ENCODE measurements around the gene ZBTB43. TPM values are rescaled to one million over a fixed set of nuclear protein-coding genes. Genes with fewer than 3 reads are reported as not detected.

Gene ZBTB43
- total RNA-seq, 1 donor from 2014 or later, result 15.5 TPM

DNA sequence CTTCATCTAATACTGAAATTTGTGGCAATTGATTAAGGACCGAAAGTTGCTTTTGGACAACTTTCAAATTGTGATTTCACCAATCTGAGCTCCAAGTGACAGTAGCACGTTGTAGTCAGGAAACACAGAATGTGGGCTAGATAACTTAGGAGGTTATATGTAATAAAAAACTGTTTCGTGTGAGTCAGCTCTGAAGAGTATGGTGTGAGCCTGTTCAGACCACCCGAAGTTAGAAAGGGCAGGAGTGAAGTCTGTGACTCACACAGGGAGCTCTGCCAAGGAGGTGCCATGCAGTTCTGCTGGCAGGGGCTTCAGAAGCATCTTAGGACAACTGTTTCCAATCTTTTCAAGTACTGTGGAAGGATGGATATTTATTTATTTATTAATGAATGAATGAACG, 39.2 kb downstream of the ZBTB43 start:
- no peaks in the 10 kb centered on the region for H3K4me1 ChIP-seq
- no peak for DNase-seq (ENCODE audit: extremely low spot score in 2 of 2)
- H3K36me3 ChIP-seq, result no peaks in the 10 kb centered on the region
- no peak for TF ChIP-seq POLR2A (IDR thresholded peaks at IDR 0.05)
- TF ChIP-seq POLR2AphosphoS5 (IDR thresholded peaks at IDR 0.05; ENCODE audit: insufficient read depth in 1 of 2, low read depth in 1 of 2), result no peak
- TF ChIP-seq, protein P1, sequence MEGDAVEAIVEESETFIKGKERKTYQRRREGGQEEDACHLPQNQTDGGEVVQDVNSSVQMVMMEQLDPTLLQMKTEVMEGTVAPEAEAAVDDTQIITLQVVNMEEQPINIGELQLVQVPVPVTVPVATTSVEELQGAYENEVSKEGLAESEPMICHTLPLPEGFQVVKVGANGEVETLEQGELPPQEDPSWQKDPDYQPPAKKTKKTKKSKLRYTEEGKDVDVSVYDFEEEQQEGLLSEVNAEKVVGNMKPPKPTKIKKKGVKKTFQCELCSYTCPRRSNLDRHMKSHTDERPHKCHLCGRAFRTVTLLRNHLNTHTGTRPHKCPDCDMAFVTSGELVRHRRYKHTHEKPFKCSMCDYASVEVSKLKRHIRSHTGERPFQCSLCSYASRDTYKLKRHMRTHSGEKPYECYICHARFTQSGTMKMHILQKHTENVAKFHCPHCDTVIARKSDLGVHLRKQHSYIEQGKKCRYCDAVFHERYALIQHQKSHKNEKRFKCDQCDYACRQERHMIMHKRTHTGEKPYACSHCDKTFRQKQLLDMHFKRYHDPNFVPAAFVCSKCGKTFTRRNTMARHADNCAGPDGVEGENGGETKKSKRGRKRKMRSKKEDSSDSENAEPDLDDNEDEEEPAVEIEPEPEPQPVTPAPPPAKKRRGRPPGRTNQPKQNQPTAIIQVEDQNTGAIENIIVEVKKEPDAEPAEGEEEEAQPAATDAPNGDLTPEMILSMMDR (IDR thresholded peaks at IDR 0.05), result no peak
- H3K4me3 ChIP-seq, result no peak overlapping the region
- H3K27me3 ChIP-seq, result no peaks in the 10 kb centered on the region
- no peaks in the 10 kb centered on the region for H3K9me3 ChIP-seq
- H3K27ac ChIP-seq, result no peak overlapping the region
- intact Hi-C loops (cut with DNase I), result no loop called here

DNA sequence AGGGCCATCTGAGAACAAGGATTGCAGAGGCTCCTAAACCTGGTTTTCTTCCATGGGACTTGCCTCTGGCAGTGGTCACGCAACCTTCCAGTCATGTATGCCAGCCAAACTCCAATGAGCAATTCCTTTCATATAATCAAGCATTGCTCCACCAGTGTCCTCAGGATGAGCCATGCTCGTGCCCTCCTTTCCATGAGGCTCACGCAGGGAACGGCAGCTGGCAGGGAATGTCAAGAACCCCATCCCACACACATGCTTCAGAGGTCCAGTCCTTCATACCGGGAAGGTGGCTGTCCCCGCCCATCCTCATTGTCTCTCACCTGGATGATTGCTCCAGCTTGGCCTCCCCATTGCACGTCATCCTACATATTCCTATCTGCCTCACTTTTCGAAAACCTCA, 42.2 kb downstream of the ZBTB43 start:
- TF ChIP-seq POLR2AphosphoS5 (IDR thresholded peaks at IDR 0.05; ENCODE audit: insufficient read depth in 1 of 2, low read depth in 1 of 2) (no peak), POLR2A (IDR thresholded peaks at IDR 0.05) (no peak)
- TF ChIP-seq, protein P1 (IDR thresholded peaks at IDR 0.05), result no peak
- no peaks in the 10 kb centered on the region for H3K9me3 ChIP-seq
- peak in 1 of 2 donors; percentile 40 for DNase-seq (ENCODE audit: extremely low spot score in 2 of 2)
- H3K4me3 ChIP-seq, result no peak overlapping the region
- H3K4me1 ChIP-seq, result no peaks in the 10 kb centered on the region
- H3K27me3 ChIP-seq, result no peaks in the 10 kb centered on the region
- H3K27ac ChIP-seq, result no peak overlapping the region
- no peaks in the 10 kb centered on the region for H3K36me3 ChIP-seq
- intact Hi-C loops (cut with DNase I), result no loop called here

DNA sequence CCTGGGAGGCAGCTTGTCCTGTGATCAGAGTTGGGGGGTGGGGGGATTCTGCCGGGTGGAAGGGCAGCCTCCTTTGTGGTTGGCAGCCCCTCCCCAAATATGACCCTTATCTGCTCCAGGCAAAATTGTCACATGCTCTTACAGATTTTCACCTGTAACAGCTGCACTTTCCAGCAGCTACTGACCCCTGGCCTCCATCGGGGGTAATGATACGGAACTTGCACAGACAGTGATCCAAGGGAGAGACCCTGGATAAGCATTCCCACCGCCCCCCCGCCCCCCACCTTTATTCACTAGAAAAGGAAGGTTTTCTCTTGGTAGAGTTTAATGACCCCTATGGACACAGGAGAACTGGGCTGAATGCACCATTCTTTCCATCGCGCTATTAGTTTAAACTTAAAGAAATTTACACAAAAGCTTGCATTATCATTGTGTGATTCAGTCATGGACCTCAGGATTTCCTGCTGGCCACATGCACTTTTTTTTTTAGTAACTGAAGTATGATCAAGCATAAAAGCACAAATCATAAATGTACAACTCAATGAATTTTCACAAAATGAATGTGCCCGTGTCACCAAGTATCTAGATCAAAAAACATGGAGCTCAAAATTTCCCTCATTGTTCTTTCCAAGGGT, 44.9 kb downstream of the ZBTB43 start:
- intact Hi-C loops (cut with DNase I), result no loop called here
- TF ChIP-seq, protein P1 (IDR thresholded peaks at IDR 0.05), result no peak
- TF ChIP-seq POLR2AphosphoS5 (IDR thresholded peaks at IDR 0.05; ENCODE audit: insufficient read depth in 1 of 2, low read depth in 1 of 2) (no peak), POLR2A (IDR thresholded peaks at IDR 0.05) (no peak)
- H3K4me3 ChIP-seq, result no peak overlapping the region

DNA sequence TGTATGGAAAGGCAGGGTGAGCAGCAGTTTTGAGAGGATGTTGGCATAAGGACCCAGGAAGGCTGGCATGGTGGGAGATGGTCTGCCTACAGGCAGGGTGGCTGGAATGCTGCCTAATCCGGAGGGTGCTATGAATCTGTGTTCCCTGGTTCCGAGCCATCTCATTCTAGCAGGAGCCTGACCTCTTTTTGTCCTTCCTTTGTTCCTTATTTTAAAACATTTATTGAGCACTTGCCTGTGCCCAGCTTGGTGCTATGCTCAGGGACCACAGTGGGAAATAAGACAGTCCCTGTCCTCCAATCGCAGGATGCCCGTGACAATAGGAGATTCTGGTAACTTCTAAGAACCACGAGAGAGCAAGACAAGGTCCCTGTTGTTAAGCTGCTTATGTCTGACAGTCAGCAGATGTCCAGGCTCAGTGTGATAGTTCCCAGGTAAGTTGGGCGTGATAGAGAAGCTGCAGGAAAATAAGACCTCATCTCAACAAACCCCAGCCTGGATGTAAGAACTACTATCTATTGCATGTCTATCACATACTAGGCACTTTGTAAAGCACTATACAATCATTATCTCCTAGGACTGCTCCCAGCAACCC, 46.5 kb downstream of the ZBTB43 start:
- TF ChIP-seq, protein P1 (IDR thresholded peaks at IDR 0.05), result no peak
- TF ChIP-seq POLR2AphosphoS5 (IDR thresholded peaks at IDR 0.05; ENCODE audit: insufficient read depth in 1 of 2, low read depth in 1 of 2), result no peak
- no peak for TF ChIP-seq POLR2A (IDR thresholded peaks at IDR 0.05)
- intact Hi-C loops (cut with DNase I), result no loop called here
- Histone ChIP-seq H3K4me1 (no peaks in the 10 kb centered on the region), H3K36me3 (no peaks in the 10 kb centered on the region), H3K27me3 (no peaks in the 10 kb centered on the region), H3K4me3 (no peak overlapping the region), H3K9me3 (no peaks in the 10 kb centered on the region), H3K27ac (no peak overlapping the region)
- DNase-seq (ENCODE audit: extremely low spot score in 2 of 2), result peak in 1 of 2 donors; percentile 58

More for the DNA sequence above, 44.9 kb downstream of the ZBTB43 start:
- Histone ChIP-seq H3K4me1 (no peaks in the 10 kb centered on the region), H3K27ac (no peak overlapping the region), H3K9me3 (no peaks in the 10 kb centered on the region), H3K27me3 (no peaks in the 10 kb centered on the region), H3K36me3 (no peaks in the 10 kb centered on the region)
- DNase-seq (ENCODE audit: extremely low spot score in 2 of 2), result no peak

DNA sequence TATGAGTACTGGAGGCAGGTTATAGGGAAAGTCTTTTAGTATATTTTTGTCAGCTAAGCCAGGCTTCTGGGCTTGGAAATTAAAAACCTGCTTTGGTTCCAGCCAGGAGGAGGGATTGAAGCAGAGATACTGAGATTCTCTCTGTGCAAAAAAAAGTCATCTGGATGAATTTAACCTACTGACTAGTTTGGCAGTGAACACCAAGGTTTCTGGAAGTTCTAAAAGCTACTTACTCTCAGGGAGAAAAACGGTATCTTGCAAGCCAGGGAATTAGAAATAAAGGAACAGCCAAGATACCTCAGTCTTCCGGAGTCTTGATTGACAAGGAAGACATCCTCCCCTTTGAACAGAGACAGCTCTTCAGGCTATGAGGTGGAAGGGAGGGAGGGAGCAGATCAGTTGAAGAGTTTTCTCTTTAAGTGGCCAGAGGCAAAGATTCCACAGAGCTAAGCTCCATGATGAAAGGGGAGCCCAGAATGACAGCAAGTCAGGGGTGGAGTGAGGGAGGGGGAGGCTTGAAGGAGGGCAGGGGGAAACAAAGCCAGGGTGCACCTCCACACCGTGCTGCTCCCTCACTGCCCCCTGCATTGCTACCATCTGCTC, 47.3 kb downstream of the ZBTB43 start:
- no peak for TF ChIP-seq POLR2A (IDR thresholded peaks at IDR 0.05)
- TF ChIP-seq, protein P1 (IDR thresholded peaks at IDR 0.05), result no peak
- no peak for TF ChIP-seq POLR2AphosphoS5 (IDR thresholded peaks at IDR 0.05; ENCODE audit: insufficient read depth in 1 of 2, low read depth in 1 of 2)
- Histone ChIP-seq H3K36me3 (no peaks in the 10 kb centered on the region), H3K9me3 (no peaks in the 10 kb centered on the region), H3K4me1 (no peaks in the 10 kb centered on the region), H3K27me3 (no peaks in the 10 kb centered on the region), H3K27ac (no peak overlapping the region), H3K4me3 (no peak overlapping the region)
- intact Hi-C loops (cut with DNase I), result no loop called here
- peak in 1 of 2 donors; percentile 82 for DNase-seq (ENCODE audit: extremely low spot score in 2 of 2)

Data from vagina (tissue), 2 donors.